H1 (cell line): ENCODE data around the gene KPNA1. TPM values are rescaled to one million over a fixed set of nuclear protein-coding genes. Genes with fewer than 3 reads are reported as not detected.

Experiments used
- CTCF ChIP-seq, 3 experiments: IDR thresholded peaks; 1 replicate in 2 of 3; 2 replicates in 1 of 3; pipeline versions ENCODE4 v1.5.1 to v1.6.1; 2011; ENCODE audit warnings: low read length in 3 of 3, mild to moderate bottlenecking in 3 of 3, inconsistent platforms in 2 of 3, low read depth in 1 of 3, moderate library complexity in 1 of 3; ENCODE audit not compliant: insufficient read depth in 1 of 3; ENCODE audit errors: control extremely low read depth in 1 of 3
- GABPA ChIP-seq: IDR thresholded peaks from 2 replicates; pipeline ENCODE4 v1.6.1; 2011; ENCODE audit warnings: mild to moderate bottlenecking, low read length, moderate library complexity, borderline replicate concordance; ENCODE audit not compliant: insufficient read depth
- HDAC6 ChIP-seq: IDR thresholded peaks from one replicate; pipeline ENCODE4 v1.7.1; 2012; ENCODE audit warnings: low read depth, mild to moderate bottlenecking, inconsistent platforms, low read length, moderate library complexity
- RNF2 ChIP-seq: fragments of 200-900, 300-1000 bp; sonication (generic); IDR thresholded peaks from 2 replicates; pipeline ENCODE4 v1.7.1; 2016; ENCODE audit warnings: borderline replicate concordance, low read depth, mild to moderate bottlenecking, antibody characterized with exemption, low read length; ENCODE audit not compliant: poor library complexity, severe bottlenecking; ENCODE audit errors: missing control alignments
- polyA plus RNA-seq, 7 experiments: library from polyadenylated mRNA; depleted of rRNA in 3 of 7; stranded (reverse) in 5 of 7; unstranded in 2 of 7; fragments of >200 nt in 5 of 7; fragments of 200-250 nt in 2 of 7; gene quantifications; 1 replicate in 5 of 7; 2 replicates in 1 of 7; 4 replicates in 1 of 7; pipeline versions ENCODE4 v1.2.1 to v1.2.3, GENCODE V29; 2011 to 2013; ENCODE audit warnings: missing spikeins in 2 of 7, mixed read lengths in 2 of 7
- total RNA-seq: library from RNA; stranded (reverse); fragmentation: NEBNext Ultra II Directional; extraction: Animal tissue kit (Norgen Biotek cat#: 25700); gene quantifications from 2 replicates; pipeline ENCODE4 v1.2.1, GENCODE V29; 2021
- TF ChIP-seq, protein P1 (sequence below): IDR thresholded peaks from 2 replicates; pipeline ENCODE4 v1.6.1; 2012; ENCODE audit warnings: low read length, inconsistent platforms

Gene KPNA1
- total and polyA plus RNA-seq, 2 of the 8 experiments (the other 6 are each of a cell fraction or from before 2014, with no cell fraction given) = 14.8 to 63.0 TPM

DNA sequence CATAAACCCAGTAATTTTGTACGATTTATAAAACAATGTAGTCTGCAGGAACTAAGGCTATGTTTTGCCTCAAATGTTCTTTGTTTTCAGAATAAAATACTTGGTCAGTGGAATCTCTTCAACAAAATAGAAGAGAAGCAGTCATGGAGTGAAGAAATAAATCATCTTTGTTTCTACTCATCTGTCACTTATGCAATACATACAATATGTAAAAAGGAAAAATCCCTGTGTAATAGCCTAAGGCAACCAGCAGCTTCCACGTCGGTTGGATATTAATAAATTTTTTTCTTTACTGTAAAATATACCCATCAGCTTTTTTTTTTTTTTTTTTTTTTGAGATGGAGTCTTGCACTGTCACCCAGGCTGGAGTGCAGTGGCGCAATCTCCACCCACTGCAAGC, 93.6 kb downstream of the KPNA1 start (continued):
- TF ChIP-seq CTCF (IDR thresholded peaks at IDR 0.05; ENCODE audit: control extremely low read depth in 1 of 3, insufficient read depth in 1 of 3, low read depth in 1 of 3, low read length in 3 of 3) (no peak), HDAC6 (no peak), GABPA (no peak), RNF2 (no peak)
- TF ChIP-seq, protein P1, sequence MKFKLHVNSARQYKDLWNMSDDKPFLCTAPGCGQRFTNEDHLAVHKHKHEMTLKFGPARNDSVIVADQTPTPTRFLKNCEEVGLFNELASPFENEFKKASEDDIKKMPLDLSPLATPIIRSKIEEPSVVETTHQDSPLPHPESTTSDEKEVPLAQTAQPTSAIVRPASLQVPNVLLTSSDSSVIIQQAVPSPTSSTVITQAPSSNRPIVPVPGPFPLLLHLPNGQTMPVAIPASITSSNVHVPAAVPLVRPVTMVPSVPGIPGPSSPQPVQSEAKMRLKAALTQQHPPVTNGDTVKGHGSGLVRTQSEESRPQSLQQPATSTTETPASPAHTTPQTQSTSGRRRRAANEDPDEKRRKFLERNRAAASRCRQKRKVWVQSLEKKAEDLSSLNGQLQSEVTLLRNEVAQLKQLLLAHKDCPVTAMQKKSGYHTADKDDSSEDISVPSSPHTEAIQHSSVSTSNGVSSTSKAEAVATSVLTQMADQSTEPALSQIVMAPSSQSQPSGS = no peak
